Stimulated activated CD4-positive, alpha-beta T cell treated with anti-CD3 and anti-CD28 coated beads, TNF-alpha, amount 100 ng/mL, for 1 hour (primary cell): Measurements from ENCODE around the gene ME3.

Source experiments
- DNase-seq, 3 donors: peaks; one replicate each; pipeline ENCODE4 v3.0.0-alpha.2; 2020; ENCODE audit warnings: low read depth in 3 of 3, low spot score in 1 of 3

Gene ME3

DNA sequence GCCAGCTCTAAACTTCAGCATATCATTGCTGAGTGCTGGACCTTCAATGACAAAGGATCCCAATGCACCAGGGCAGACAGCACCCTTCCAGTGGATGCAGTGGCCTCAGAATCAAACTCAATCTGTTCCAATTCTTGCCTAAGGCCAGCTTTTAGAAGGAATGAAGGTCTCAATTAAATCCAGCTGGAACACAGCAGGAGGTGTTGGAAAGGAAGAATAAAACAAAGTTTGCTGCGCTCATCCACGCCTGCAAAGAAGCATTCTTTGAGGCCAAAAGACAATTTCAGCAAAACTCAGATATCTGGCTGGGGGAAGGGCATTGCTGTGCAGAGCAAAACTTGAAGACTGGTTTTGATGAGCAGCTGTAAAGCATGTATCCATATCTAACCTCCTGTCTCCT, 177.1 kb downstream of the ME3 start:
- no peak for DNase-seq

DNA sequence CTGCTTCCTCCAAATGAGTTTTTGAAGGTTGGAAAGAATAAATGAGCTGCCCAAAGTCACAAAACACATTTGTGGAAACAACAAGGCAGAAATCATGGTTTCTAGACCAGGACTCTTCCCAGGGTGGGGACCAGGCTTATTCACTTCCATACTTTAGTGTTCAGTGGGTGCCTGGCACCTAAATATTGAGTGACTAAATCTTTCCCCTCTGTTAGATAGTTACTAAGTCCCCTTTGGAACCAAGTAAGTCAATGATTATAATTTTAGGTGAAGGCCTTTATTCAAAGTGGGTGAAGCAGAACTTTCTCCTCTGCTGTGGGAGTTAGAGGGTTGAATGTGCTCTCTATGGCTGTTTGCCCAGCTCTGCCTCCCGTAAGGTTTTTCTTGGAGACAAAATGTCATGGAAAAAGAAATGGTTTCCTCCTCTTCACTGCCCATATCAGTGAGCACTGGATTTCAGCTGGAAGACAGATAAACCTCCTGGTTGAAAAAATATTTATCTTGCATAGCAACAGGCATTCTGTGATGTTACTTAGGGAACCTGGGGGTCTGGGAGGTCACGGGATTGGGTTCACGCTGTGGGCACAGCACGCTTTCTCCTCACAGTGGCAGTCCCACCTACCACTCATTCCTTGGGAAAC, 179.9 kb downstream of the ME3 start:
- DNase-seq: no peak

DNA sequence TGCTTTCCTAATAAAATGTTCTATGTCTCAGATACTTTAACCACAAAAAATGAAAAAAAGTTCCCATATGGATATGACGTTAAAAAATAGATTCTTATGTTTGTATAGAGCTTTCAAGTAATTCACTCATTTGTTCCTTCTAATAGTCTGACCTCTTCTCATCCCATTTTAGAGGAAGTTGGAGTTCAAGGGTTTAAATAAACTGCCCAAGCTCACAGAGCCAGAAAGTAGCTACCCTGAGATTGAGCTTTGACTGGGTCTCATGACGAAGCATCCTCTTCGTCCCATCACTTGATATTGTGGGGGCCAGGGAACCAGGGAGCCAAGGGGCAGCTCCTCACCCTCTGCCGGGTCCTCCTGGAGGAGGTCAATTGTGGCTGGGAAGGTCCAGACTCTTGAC, 181.4 kb downstream of the ME3 start:
- no peak for DNase-seq

DNA sequence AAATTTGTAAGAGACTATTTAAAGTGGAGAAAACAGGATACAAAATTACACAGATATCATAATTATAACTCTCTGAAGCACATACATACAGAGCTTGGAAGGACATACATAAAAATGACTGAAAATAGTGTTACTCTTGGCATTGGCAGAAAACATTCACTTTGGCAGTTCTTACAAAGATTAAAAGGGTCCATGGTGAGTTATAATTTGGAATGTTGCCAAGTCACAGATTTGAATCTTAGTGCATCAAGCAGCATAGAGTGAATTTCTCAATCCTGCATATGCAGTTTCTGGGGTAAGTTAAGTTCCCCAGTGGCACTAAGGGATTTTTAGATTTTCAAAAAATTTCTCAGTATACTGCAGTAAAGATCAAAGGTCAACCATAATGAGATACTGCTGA, 181.8 kb downstream of the ME3 start:
- no peak for DNase-seq

DNA sequence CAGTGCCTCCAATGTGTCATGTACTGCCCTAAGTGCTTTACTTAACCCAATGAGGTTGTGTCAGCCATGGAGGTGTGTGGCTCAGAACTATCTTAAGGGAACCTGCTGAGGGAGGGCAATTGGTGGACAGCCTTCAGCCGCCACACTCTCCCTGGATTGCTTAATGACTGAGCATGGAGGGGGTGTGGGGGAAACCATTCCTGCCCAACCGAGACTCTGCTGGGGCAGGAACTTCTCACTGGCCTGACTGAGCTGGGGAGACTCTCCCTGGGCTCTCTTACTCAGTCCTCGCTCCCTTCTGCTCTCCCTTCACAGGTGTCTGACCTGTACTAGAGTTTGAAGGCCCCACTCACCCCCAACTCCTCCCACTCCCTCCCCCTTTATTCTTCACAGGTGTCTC, 183.0 kb downstream of the ME3 start:
- no peak for DNase-seq

DNA sequence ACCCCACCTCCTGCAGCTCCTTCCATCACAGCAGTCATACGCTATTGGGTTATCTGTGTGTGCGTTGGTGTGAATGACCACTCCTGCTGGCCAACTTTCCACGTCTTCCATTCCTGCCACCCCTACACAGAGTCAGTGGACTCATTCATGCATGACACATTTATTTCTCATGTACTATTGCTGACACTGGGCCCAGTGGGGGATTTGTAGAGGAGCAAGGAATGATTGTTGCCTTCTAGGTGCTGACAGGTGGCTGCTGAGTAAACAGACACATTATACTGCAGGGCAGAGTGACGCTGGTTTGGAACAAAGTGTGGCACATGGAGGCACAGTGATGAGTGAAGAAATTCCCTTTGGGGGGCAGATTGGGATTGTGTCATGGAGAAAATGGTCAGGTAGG, 183.9 kb downstream of the ME3 start:
- DNase-seq: no peak

DNA sequence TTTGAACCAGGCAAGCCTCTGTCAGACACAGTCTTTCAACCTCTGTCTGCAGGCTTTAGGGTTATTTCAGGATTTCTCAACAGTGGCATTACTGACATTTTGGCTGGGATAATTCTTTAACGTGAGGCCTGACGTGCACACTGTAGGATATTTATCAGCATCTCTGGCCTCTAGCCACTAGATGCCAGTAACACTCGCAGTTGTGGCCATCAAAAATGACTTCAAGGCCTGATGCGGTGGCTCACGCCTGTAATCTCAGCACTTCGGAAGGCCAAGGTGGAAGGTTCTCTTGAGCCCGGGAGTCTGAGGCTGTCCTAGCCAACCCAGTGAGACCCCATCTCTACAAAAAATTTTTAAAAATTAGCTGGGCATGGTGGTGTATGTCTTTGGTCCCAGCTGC, 184.7 kb downstream of the ME3 start:
- DNase-seq: no peak

DNA sequence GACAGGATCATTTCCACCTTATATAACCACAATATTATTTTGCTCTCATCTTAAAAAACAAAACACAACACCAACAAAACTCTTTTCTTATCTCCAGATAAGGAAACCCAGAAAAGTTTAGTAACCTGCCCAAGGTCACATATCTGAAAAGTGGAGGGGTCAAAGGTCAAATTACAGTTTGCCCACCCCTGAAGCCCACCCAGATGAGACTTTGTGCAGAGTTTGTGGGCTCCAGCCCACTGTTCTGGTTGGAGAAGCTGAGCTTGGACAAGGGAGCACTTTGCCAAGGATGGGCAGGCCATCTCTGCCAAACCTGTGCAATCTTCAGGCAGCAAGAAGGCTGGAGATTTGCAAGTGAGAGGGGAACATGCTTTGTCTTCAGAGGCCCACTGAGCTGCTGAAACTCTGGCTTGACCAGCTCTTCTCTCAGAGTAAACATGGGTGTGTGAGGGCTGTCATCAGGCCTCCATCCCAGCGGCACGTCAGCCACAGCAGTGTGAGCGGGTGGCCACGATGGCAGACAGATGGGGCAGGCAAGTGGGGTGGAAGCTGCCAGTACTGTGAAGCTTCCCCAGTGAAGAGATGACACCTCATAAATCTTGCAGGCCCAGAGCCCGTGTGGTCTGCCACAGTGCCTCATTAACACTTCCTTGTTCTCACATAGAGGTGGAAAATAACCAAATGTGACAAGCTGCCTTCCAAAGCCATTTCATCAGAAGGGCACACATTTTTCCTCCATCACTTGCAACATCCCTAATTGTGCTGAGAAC, 186.0 kb downstream of the ME3 start:
- no peak for DNase-seq

DNA sequence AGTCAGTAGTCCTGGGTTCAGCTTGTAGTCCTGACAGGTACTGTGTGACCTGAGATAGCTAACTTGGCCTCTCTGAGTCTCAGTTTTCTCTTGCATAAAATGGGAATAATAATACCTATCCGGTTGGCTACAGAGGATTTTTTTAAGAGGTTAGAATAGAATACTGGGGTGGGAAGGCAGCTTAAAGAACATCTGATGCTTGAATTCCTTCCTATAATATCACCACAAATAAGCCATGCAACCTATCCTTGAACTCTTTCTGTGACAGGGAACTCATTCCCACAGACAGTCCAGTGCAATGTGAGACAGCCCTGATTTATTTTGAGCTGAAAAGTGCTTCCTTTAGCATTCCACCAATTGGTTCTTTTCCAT, 187.6 kb downstream of the ME3 start:
- DNase-seq: no peak

DNA sequence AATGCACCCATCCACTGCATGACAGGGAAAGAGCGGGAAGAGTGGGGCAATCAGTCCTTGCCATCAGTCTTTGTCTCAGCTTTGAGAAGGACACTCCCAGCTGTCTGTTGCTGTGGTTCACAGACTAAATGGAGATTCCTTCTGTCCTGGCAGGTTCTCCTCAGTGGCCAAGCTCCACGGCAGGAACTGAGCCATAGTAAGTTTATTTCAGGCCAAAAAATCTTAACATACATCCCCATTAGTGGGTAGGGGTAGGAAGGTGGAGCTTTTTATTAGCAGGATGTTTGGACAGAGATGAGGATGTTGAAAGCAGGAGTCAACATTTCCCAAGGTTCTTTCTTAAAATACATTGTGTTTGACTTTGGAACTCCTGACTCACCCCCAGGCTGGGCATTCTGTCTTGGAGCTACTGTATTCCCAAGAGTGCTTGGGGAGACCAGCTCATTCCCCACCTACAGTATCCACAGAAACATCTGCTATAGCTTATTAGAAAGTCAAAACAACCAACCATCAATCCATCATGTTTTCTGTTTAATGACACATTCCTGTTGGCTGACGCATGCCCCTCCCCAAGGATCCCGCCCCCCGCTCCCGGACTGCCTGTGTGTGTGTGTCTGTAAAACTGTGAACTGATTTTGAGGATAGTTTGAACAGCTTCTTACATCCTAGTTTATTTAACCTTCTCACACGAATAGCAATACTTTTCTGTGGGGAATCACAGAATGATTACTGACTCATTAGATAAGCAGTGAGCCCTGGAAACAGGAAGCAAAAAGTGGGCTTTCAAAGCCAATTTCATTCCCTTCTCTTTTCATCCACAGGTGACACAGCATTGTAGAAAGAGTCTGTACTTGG, 188.2 kb downstream of the ME3 start:
- no peak for DNase-seq

DNA sequence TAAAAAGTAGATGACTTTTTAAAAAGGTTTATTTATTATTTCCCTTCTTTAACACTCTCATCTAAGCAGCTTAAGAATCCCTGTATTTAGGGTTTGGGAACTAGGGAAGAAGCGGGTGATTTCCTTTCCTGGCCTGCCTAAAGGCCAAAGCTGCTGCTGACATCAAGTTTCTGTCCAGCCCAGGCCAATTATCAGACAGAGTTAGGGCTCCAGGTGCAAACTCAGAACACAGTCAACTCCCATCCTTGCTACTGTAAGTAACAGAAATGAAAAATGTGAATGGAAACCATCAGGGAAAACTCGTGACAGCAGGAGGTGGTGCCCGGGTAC, 188.8 kb downstream of the ME3 start:
- DNase-seq: no peak

DNA sequence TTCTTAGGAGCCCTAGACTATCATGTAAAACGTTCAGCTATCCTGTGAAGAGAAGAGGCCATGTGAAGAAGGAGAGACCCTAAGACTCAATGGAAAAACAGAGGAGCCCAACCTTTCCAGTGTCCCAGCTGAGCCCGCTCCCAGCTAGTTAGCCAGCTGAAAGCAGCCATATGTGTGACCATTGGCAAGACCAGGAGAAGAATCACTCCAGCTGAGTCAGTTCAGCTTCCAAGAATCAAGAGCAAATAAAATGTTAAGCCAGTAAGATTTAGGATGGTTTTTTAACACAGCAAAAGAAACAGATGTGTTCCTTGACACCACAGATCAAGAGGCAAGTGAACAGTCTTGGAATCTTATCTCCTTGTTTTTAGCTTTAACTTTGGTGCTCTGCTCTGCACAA, 189.7 kb downstream of the ME3 start:
- DNase-seq: no peak

DNA sequence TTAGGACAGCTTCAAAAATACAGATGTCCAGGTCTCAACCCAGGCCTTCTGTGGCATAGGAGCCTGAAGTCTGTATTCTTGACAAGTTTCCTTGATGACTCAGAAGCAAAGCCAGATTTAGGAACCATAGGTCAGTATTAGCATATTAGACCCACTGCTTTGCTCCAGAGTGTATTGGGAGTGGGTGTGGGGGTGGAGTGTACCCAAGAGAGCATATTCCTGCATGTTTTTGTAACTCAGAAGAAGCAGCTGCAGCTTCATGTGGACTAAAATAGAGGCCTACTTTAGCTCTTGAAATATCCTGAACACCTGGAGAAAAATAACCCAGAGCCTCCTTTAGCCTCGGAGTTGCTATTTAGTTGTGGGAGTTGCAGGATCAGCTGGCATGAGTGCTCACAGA, 191.0 kb downstream of the ME3 start:
- DNase-seq: no peak

DNA sequence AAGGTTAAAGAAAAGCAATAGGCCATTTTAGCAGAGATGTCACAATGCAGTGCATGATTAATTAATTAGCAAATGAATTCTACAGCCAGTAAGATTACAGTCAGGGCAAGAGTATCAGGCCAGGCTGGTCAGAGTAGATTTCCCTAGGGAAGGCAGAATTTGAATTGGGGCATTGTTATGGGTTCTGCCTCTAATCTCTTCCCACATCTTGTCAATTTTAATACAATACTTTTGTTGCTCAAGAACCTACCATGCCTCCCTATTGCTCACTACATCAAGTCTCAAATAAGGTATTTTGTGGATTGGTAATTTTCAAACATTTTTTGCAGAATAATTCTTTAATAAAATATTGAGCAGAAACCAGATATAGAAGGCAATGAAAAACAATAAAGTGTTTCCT, 194.1 kb downstream of the ME3 start:
- DNase-seq: no peak

DNA sequence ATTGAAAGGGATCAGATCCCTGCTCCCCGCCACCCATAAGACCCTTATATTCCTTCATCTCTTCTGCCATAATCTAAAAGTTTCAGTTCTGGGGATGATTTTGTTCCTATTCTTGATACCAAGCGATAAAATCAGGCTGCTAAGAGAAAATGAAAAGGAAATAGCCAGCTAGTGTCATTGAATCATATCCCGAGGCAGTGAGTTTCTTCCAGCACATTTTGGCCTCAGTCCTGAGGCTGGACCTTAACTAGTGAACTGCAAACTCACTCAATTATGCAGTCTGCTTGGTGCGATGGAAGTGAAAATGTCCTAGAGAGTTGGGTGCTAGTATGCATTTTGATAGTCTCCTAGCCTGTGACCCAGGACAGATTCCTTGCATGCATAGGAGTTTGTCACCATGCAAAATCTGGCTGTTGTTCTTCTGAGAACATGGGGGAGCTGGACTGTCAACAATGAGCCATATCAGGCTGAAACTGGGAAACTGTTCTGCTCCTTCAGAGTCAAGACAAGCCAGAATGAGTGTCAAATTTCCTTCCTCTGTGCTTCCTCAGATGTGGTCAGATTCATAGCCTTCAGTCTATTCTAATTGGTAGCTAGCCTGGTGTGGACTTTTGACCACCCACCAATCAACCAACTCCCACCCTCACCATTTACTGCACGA, 194.8 kb downstream of the ME3 start:
- no peak for DNase-seq

DNA sequence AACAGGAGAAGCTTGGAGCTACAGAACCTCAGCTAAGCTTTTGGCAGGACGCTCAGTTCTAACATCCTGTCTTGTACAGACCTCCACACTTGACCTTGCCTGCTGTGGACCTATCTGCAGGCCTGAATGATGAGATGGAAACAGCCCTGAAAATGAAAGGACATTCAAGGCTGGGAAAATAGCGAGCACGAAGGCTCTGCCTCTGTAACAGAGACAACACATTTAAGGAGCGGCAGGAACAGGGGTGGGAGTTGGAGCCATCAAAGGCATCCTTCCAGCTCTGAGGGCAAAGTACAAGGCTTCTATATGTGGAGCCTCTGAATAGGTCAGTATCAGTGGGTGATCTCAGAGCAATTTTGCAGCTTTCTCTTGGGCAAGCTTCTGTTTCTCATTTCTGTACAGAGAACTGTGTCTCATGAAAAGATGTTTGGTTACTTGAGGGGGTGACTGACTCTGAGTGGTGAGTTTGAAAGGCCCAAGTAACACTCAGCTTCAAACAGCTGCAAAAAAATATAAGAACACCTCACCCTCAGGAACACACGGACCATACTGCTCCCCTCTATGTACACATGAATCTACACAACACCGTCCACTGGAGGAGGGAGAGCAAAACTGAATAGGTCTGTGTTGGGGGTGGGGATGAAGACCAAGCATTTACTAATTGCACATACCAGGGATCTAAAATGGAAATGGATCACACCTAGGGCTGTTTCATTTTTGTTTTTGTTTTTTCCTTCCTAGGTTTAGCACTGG, 196.1 kb downstream of the ME3 start:
- no peak for DNase-seq

DNA sequence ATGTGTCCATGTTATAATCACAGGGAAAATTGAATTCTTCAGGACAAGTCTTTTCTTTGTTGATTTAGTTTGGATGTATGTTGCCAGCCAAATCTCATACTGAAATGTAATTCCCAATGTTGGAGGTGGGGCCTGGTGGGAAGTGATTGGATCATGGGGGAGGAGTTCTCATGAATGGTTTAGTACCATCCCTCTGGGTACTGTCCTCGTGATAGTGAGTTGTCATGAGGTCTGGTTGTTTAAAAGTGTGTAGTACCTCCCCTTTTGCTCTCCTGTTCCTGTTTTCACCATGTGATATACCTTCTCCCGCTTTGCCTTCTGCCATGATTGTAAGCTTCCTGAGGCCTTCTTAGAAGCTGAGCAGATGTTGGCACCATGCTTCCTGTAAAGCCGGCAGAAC, 197.4 kb downstream of the ME3 start:
- no peak for DNase-seq

DNA sequence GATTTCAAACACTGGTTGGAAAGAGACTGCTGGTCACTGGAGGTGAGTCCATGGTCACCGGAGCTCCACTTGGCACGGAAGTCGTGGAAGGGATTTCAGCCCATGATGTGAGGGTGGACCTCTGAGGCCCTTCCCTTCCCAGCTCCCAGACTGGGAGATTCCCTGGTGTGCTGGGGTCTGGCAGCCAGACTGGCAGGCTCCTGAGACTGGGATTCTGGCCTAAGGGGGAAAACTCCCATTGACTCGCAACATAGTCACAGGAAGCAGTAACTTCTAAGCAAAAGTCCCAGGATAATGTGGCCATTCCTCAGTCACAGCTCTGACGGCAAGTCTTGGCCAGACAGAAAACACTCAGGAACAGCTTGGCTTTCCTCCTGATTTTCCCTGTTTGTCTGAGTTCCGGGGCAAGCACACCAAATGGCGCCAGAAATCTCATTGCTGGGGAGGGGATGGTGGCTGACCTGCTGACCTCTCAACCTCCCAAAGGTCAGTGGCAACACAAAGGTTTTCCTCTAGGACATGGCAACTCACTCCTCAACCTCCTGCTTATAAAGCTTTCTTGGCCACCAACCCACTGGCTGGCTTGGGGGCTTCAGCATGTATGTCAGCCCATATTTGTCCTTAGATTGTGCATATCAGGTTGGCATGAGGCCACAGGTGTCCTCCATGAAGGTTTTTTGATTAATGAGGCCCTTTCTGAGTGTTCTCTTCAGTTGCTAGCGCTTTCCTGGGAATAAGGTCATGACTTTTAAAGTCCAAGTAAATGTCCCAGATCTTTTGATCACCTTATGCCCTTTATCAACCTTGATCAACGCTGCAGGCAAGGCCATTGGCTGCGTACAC, 198.2 kb downstream of the ME3 start:
- DNase-seq: no peak

DNA sequence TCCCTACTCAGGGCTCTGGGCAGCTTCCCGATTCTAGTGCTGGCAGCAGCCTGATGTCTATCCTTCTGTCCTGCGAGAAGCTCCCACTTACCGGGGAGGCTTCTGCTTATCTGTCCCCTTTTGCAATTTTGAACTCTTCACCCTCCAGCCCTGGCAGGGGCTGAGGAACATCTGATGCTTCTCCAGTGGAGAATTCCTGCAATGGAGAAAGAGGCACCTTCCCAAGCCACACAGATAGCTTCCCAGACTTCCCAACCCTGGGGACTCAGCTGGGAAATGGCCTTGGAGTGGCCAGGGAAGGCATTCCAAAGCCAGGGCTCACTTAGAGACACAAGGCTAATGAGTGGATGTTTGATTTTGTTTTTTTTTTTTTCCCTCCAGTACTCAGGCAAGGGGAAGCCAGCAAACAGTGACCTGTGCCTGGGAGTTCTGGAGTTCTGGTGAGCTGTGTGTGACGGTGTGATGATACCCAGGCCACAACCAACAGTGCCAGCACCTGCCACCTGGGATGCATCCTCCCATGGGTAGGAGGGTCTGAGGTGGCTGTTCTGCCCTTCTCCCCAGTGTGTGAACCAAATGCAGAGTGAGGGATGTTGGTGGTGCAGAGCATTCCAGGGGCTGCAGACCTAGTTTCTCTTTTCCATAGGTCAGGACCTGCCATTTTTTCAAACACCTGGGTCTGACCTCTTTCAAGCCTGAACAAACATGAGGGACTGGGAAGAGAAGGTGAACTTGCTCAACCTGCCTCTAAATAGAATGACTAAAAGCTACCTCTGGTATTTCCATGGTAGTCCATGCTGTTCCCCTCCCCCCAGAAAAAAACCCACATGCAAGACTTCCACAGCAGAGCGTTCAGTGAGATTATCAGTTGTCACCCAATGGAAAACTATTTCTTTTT, 202.7 kb downstream of the ME3 start:
- no peak for DNase-seq
